NCI-H1092 treated with DMSO at 0.1 percent for 48 hours (cell line): ENCODE data around the gene FUT4.
A peak's percentile ranks its signal among the peaks of the same experiment; 100 is the strongest.
"Not testable (repeated sequence)": the region's sequence is repeated elsewhere in the genome, so short reads cannot be mapped to it uniquely, and the experiment has no call there.

Source experiments
- DNase-seq: peaks from one replicate; lab custom pipeline; 2025; lab: John Stamatoyannopoulos, UW

FUT4 gene

GRCh38 chr11:94533206-94533605 lies 10.5 kb upstream of the FUT4 start:
- no peak for DNase-seq

- DNase-seq: no peak
Measured at GRCh38 chr11:94533696-94534630, 9.8 kb upstream of the FUT4 start.

- DNase-seq: no peak
Measured at GRCh38 chr11:94536386-94536785, 7.3 kb upstream of the FUT4 start.

- DNase-seq: no peak
Measured at GRCh38 chr11:94537031-94537600, 6.6 kb upstream of the FUT4 start.

- no peak for DNase-seq
Measured at GRCh38 chr11:94539420-94539819, 4.3 kb upstream of the FUT4 start.

GRCh38 chr11:94544646-94545263 lies 1.0 kb downstream of the FUT4 start:
- DNase-seq: no peak

- no peak for DNase-seq
Measured at GRCh38 chr11:94545264-94546161, 1.8 kb downstream of the FUT4 start.

GRCh38 chr11:94546162-94546470 lies 2.4 kb downstream of the FUT4 start:
- DNase-seq: no peak

- DNase-seq: no peak
Measured at GRCh38 chr11:94546886-94547285, 3.2 kb downstream of the FUT4 start.

- DNase-seq: no peak
Measured at GRCh38 chr11:94549146-94549545, 5.4 kb downstream of the FUT4 start.

GRCh38 chr11:94550513-94550912 lies 6.8 kb downstream of the FUT4 start:
- DNase-seq: no peak

GRCh38 chr11:94553938-94554337 lies 10.2 kb downstream of the FUT4 start:
- DNase-seq: peak; percentile 24

- not testable (repeated sequence) for DNase-seq
Measured at GRCh38 chr11:94555752-94556329, 12.1 kb downstream of the FUT4 start.

GRCh38 chr11:94557421-94557820 lies 13.7 kb downstream of the FUT4 start:
- DNase-seq: no peak

GRCh38 chr11:94557992-94558391 lies 14.3 kb downstream of the FUT4 start:
- no peak for DNase-seq

- DNase-seq: no peak
Measured at GRCh38 chr11:94558468-94558867, 14.7 kb downstream of the FUT4 start.

- no peak for DNase-seq
Measured at GRCh38 chr11:94558932-94559331, 15.2 kb downstream of the FUT4 start.

- DNase-seq: no peak
Measured at GRCh38 chr11:94559361-94559760, 15.6 kb downstream of the FUT4 start.

GRCh38 chr11:94560834-94561233 lies 17.1 kb downstream of the FUT4 start:
- no peak for DNase-seq

- DNase-seq: no peak
Measured at GRCh38 chr11:94563176-94563847, 19.6 kb downstream of the FUT4 start.

GRCh38 chr11:94563848-94564467 lies 20.2 kb downstream of the FUT4 start:
- DNase-seq: no peak
